ENCODE measurements around the gene BCHE. TPM values are rescaled to one million over a fixed set of nuclear protein-coding genes. Genes with fewer than 3 reads are reported as not detected.
A peak's percentile ranks its signal among the peaks of the same experiment; 100 is the strongest.

Gene BCHE
- total RNA-seq, result 6.8 TPM
- long read RNA-seq, transcript BCHE-201 (4 exons, 2,454 nt), result major isoform, 13 of 14 reads
- long read RNA-seq, partial matches to known transcripts, result 1 of 14 reads
- long read RNA-seq, other reads (novel, unspliced or antisense), result 0 of 14 reads

GRCh38 chr3:165837058-165837525, at the start of gene BCHE:
Gene BCHE (minus strand): TSS chr3:165837423. CDS start chr3:165831033, 6,390 bp downstream.
- no peaks in the 10 kb centered on the region for H3K36me3 ChIP-seq
- TF ChIP-seq CTCF (IDR thresholded peaks at IDR 0.05), result no peak
- intact Hi-C loops (cut with DNase I), result no loop called here
- no peak for DNase-seq
- no peak for ATAC-seq
- H3K4me3 ChIP-seq, result peak within 1 kb of the TSS; percentile 12
- H3K27ac ChIP-seq, result no peak within 1 kb of the TSS
- no peaks in the 10 kb centered on the region for H3K9me3 ChIP-seq
- no peaks in the 10 kb centered on the region for H3K27me3 ChIP-seq
- no peaks in the 10 kb centered on the region for H3K4me1 ChIP-seq

GRCh38 chr3:165885558-165886270, 48.5 kb upstream of the BCHE start:
- DNase-seq, result no peak

GRCh38 chr3:165884518-165884917, 47.3 kb upstream of the BCHE start:
- no peaks in the 10 kb centered on the region for H3K27me3 ChIP-seq
- no peaks in the 10 kb centered on the region for H3K36me3 ChIP-seq
- H3K4me1 ChIP-seq, result no peaks in the 10 kb centered on the region
- no peak for TF ChIP-seq CTCF (IDR thresholded peaks at IDR 0.05)
- no peaks in the 10 kb centered on the region for H3K9me3 ChIP-seq
- no peak for DNase-seq
- intact Hi-C loops (cut with DNase I), result no loop called here
- no peak for ATAC-seq
- no peak overlapping the region for H3K27ac ChIP-seq
- H3K4me3 ChIP-seq, result no peak overlapping the region

More at GRCh38 chr3:165885558-165886270, 48.5 kb upstream of the BCHE start:
- Histone ChIP-seq H3K36me3 (no peaks in the 10 kb centered on the region), H3K9me3 (no peaks in the 10 kb centered on the region), H3K27ac (no peak overlapping the region), H3K4me1 (no peaks in the 10 kb centered on the region), H3K4me3 (no peak overlapping the region), H3K27me3 (no peaks in the 10 kb centered on the region)
- TF ChIP-seq CTCF (IDR thresholded peaks at IDR 0.05), result no peak
- intact Hi-C loops (cut with DNase I), result no loop called here
- ATAC-seq, result no peak

- no peak for TF ChIP-seq CTCF (IDR thresholded peaks at IDR 0.05)
- Histone ChIP-seq H3K27ac (no peak overlapping the region), H3K27me3 (no peaks in the 10 kb centered on the region), H3K4me3 (peak overlapping the region; percentile 31), H3K9me3 (no peaks in the 10 kb centered on the region), H3K36me3 (no peaks in the 10 kb centered on the region), H3K4me1 (no peaks in the 10 kb centered on the region)
- intact Hi-C loops (cut with DNase I), result no loop called here
- no peak for DNase-seq
- no peak for ATAC-seq
These were observed 46.7 kb upstream of the BCHE start for GRCh38 chr3:165883863-165884478.

GRCh38 chr3:165883117-165883516, 45.9 kb upstream of the BCHE start:
- no peak overlapping the region for H3K4me3 ChIP-seq
- DNase-seq (no peak), ATAC-seq (no peak)
- H3K27ac ChIP-seq, result no peak overlapping the region
- H3K4me1 ChIP-seq, result no peaks in the 10 kb centered on the region
- no peak for TF ChIP-seq CTCF (IDR thresholded peaks at IDR 0.05)
- intact Hi-C loops (cut with DNase I), result no loop called here
- no peaks in the 10 kb centered on the region for H3K9me3 ChIP-seq
- no peaks in the 10 kb centered on the region for H3K36me3 ChIP-seq
- H3K27me3 ChIP-seq, result no peaks in the 10 kb centered on the region
